ENCODE data around the gene SPPL2C.

The SPPL2C gene

DNA sequence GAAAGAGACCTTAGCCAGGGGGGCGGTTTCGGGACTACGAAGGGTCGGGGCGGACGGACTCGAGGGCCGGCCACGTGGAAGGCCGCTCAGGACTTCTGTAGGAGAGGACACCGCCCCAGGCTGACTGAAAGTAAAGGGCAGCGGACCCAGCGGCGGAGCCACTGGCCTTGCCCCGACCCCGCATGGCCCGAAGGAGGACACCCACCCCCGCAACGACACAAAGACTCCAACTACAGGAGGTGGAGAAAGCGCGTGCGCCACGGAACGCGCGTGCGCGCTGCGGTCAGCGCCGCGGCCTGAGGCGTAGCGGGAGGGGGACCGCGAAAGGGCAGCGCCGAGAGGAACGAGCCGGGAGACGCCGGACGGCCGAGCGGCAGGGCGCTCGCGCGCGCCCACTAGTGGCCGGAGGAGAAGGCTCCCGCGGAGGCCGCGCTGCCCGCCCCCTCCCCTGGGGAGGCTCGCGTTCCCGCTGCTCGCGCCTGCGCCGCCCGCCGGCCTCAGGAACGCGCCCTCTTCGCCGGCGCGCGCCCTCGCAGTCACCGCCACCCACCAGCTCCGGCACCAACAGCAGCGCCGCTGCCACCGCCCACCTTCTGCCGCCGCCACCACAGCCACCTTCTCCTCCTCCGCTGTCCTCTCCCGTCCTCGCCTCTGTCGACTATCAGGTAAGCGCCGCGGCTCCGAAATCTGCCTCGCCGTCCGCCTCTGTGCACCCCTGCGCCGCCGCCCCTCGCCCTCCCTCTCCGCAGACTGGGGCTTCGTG, 49.5 kb downstream of the SPPL2C start, which contains the start of gene MAPT:
Gene MAPT, plus strand, starts transcription at position 533 of the 763 bp plus-strand sequence. CDS start 67,784 bp downstream, outside the sequence.
- Histone ChIP-seq H3K4me3 (ENCODE audit: insufficient read depth, low read depth, low read length, poor library complexity, severe bottlenecking) (peak within 1 kb of the TSS; percentile 95), H3K27me3 (replicated peaks; ENCODE audit: control insufficient read depth, insufficient read depth, low read length, poor library complexity, severe bottlenecking) (peaks cover 23% of the 10 kb centered on the region)

DNA sequence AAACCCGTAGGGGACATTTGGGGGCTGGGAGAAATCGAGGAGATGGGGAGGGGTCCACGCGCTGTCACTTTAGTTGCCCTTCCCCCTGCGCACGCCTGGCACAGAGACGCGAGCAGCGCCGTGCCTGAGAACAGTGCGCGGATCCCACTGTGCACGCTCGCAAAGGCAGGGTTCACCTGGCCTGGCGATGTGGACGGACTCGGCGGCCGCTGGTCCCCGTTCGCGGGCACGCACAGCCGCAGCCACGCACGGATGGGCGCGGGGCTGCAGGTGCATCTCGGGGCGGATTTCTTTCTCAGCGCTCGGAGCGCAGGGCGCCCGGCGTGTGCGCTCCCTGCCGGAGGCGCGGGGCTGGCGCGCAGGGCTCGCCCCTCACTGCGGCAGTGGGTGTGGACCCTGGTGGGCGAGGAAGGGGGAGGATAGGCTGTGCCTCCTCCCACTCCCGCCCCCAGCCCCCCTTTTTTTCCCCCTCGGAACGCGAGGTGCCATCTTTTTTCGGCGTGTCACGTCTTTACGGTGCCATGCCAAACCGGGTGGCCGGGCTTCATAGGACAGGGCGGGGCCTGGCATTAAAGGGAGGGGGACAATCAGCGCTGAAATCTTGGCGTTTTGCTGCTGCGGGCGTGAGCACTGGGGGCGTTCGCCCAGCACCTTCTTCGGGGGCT, 50.8 kb downstream of the SPPL2C start:
- Histone ChIP-seq H3K9me3 (ENCODE audit: control insufficient read depth, low read length) (no peaks in the 10 kb centered on the region), H3K4me1 (ENCODE audit: control insufficient read depth, insufficient read depth, low read length, poor library complexity, severe bottlenecking) (peaks cover 26% of the 10 kb centered on the region), H3K4me3 (ENCODE audit: insufficient read depth, low read depth, low read length, poor library complexity, severe bottlenecking) (peak overlapping the region; percentile 95), H3K27ac (ENCODE audit: insufficient read depth, low read length, poor library complexity, severe bottlenecking) (no peak overlapping the region), H3K36me3 (ENCODE audit: control insufficient read depth, insufficient read depth, low read length) (no peaks in the 10 kb centered on the region), H3K27me3 (replicated peaks; ENCODE audit: control insufficient read depth, insufficient read depth, low read length, poor library complexity, severe bottlenecking) (peaks cover 25% of the 10 kb centered on the region)
- DNase-seq, result peak in 2 of 3 donors; percentile 11 to 15

More for the DNA sequence above, 49.5 kb downstream of the SPPL2C start, which contains the start of gene MAPT:
- H3K4me1 ChIP-seq (ENCODE audit: control insufficient read depth, insufficient read depth, low read length, poor library complexity, severe bottlenecking), result peaks cover 26% of the 10 kb centered on the region
- DNase-seq, result peak; percentile 65 to 72 (median 69)
- no peaks in the 10 kb centered on the region for H3K36me3 ChIP-seq (ENCODE audit: control insufficient read depth, insufficient read depth, low read length)
- H3K27ac ChIP-seq (ENCODE audit: insufficient read depth, low read length, poor library complexity, severe bottlenecking), result peak within 1 kb of the TSS; percentile 58
- no peaks in the 10 kb centered on the region for H3K9me3 ChIP-seq (ENCODE audit: control insufficient read depth, low read length)

DNA sequence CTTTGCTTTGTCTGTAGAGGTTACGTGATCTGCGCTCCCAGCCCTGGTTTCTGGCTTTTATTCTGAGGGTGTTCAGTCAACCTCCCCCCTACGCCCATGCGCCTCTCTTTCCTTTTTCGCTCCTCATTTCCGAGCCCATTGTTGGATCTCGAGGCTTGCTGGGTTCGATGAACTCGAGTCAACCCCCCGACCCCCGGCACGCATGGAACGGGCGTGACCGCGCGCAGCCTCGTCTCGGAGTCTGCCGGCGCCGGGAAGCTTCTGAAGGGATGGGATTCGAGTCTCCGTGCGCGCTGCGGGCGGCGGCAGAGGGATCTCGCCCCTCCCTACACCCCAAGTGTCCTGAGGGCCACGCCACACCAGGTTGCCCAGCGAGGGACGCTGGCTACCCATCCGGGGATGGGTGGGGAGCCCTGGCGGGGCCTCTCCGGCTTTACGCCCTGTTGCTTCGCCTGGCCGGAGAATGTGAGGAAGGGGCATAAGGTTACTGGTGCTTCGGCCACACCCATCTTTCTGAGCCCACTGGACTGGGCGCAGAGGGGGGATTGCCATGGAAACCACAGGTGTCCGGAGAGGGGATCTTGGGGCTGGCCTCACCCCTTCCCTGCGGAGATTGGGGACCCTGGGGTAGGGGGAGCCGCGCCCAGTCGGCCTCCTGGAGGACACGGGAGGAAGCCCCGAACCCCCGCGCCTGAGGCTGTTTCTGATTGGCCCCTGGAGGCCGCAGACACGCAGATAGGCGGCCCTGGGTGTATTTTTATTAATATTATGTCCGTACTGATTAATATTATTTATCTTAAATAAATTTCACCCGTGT, 51.5 kb downstream of the SPPL2C start:
- Histone ChIP-seq H3K27ac (ENCODE audit: insufficient read depth, low read length, poor library complexity, severe bottlenecking) (no peak overlapping the region), H3K36me3 (ENCODE audit: control insufficient read depth, insufficient read depth, low read length) (no peaks in the 10 kb centered on the region), H3K27me3 (replicated peaks; ENCODE audit: control insufficient read depth, insufficient read depth, low read length, poor library complexity, severe bottlenecking) (peaks cover 25% of the 10 kb centered on the region), H3K9me3 (ENCODE audit: control insufficient read depth, low read length) (no peaks in the 10 kb centered on the region), H3K4me1 (ENCODE audit: control insufficient read depth, insufficient read depth, low read length, poor library complexity, severe bottlenecking) (peaks cover 26% of the 10 kb centered on the region), H3K4me3 (ENCODE audit: insufficient read depth, low read depth, low read length, poor library complexity, severe bottlenecking) (peak overlapping the region; percentile 95)
- no peak for DNase-seq
